K562 (cell line): ENCODE measurements around the gene ACBD3. TPM values are rescaled to one million over a fixed set of nuclear protein-coding genes. Genes with fewer than 3 reads are reported as not detected.
A peak's percentile ranks its signal among the peaks of the same experiment; 100 is the strongest.

ENCODE experiments used
- CAMTA2 ChIP-seq: fragments of 250-450 bp; sonication (Bioruptor Pico); conservative IDR thresholded peaks from 2 replicates; pipeline ENCODE4 v1.5.1; 2022
- ESRRA ChIP-seq: fragments of 450-650 bp; IDR thresholded peaks from 2 replicates; pipeline ENCODE4 v1.6.1; 2014; ENCODE audit warnings: low read depth, mild to moderate bottlenecking, moderate library complexity, borderline replicate concordance
- ESRRB ChIP-seq: fragments of 250-450 bp; sonication (Bioruptor Pico); IDR thresholded peaks from 2 replicates; pipeline ENCODE4 v1.5.0; 2020; ENCODE audit warnings: mild to moderate bottlenecking, moderate library complexity, borderline replicate concordance
- HMG20B ChIP-seq: fragments of 250-450 bp; sonication (Bioruptor Pico); IDR thresholded peaks from 2 replicates; pipeline ENCODE4 v1.5.0; 2021; ENCODE audit warnings: mild to moderate bottlenecking
- KLF1 ChIP-seq: fragments of 450-650 bp; IDR thresholded peaks from 2 replicates; pipeline ENCODE4 v1.6.1; 2016; ENCODE audit warnings: missing genetic modification characterization, missing compliant biosample characterization
- PCBP1 ChIP-seq: fragments of 200-400 bp; formaldehyde crosslinking; IDR thresholded peaks from 2 replicates; pipeline ENCODE4 v1.6.1; 2018; ENCODE audit warnings: mild to moderate bottlenecking, low read depth, low read length; ENCODE audit not compliant: poor library complexity, severe bottlenecking
- SMAD4 ChIP-seq: fragments of 250-450 bp; sonication (Bioruptor Pico); conservative IDR thresholded peaks from 2 replicates; pipeline ENCODE4 v1.8.0; 2021; ENCODE audit warnings: inconsistent platforms, mild to moderate bottlenecking, moderate library complexity
- TBP ChIP-seq: optimal IDR thresholded peaks from 2 replicates; pipeline ENCODE3; 2011; ENCODE audit warnings: low read depth, low read length, improper control_type of control experiment
- polyA plus RNA-seq, 8 experiments: library from polyadenylated mRNA; depleted of rRNA in 4 of 8; stranded (reverse) in 5 of 8; unstranded in 3 of 8; fragments of >200 nt; fragmentation: Nextera tagmentation in 2 of 8; fragmentation: Illumina TruSeq in 1 of 8; extraction: Ambion mirVana in 2 of 8; extraction: Trizol in 1 of 8; gene quantifications; 2 replicates each; pipeline versions ENCODE4 v1.2.1 to v1.2.3, GENCODE V29; 2011 to 2014; ENCODE audit warnings: inconsistent platforms in 1 of 8, missing spikeins in 1 of 8
- total RNA-seq, 7 experiments: library from RNA; depleted of rRNA in 6 of 7; stranded (reverse); fragments of >200 nt in 6 of 7; fragmentation: Illumina TruSeq in 2 of 7; extraction: Trizol in 2 of 7; gene quantifications; 2 replicates each; pipeline versions ENCODE4 v1.2.1 to v1.2.3, GENCODE V29; 2011 to 2021; ENCODE audit warnings: low replicate concordance in 1 of 7
- TF ChIP-seq, protein P1 (sequence below), 2 experiments: fragments of 450-650 bp; formaldehyde crosslinking in 1 of 2; IDR thresholded peaks; 2 replicates each; pipeline versions ENCODE4 v1.4.0 to v1.6.1; 2014 to 2020; ENCODE audit warnings: mild to moderate bottlenecking in 2 of 2, borderline replicate concordance in 1 of 2, low read depth in 1 of 2
- TF ChIP-seq, protein P2 (sequence below): fragments of 450-650 bp; IDR thresholded peaks from 2 replicates; pipeline ENCODE4 v1.6.1; 2016; ENCODE audit warnings: low read depth

Gene ACBD3
- total and polyA plus RNA-seq, 9 of the 15 experiments (the other 6 are each of a cell fraction or from before 2014, with no cell fraction given), result 11.1 to 36.7 (median 26.9) TPM

DNA sequence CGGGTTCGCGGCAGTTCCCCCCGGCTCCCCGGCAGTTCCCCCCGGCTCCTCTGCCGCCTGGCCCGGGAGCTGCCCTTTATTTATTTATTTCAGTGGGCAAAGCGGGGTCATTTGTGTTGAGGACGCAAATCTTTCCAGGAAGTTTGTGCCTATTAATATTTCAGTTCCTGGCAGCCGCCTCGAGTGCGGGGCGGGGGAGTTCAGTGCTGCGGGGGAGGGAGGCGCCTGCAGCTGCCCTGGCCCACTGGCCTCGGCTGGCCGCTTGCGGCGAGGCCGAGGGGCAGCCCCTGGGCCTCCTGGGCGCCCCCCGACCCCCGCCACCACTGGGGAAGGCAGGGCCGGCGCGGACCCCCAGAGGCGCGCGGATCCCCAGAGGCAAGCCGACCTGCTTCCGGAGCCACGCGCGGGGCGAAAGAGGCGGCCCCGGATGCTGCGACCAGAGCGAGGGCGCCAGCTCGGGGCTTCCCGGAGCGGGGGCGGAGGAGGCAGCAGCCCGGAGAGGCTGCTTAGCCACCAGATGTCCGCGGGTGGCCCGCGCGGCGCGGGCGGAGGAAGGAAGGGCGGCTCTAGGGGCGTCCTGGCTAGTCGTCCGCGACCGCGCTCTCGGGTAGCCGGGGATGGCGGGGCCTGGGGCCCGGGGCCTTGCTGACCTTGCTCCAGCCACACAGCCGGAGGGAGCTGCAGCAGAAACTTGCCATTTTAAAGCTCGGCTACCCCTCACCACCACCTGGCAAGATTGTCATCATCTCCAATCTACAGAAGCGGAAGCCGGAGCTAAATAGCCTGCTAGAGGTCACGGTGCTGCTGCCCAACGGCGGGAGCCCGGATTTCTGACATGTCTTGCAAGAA lies 76.1 kb downstream of the ACBD3 start (continued):
- TF ChIP-seq, protein P1, sequence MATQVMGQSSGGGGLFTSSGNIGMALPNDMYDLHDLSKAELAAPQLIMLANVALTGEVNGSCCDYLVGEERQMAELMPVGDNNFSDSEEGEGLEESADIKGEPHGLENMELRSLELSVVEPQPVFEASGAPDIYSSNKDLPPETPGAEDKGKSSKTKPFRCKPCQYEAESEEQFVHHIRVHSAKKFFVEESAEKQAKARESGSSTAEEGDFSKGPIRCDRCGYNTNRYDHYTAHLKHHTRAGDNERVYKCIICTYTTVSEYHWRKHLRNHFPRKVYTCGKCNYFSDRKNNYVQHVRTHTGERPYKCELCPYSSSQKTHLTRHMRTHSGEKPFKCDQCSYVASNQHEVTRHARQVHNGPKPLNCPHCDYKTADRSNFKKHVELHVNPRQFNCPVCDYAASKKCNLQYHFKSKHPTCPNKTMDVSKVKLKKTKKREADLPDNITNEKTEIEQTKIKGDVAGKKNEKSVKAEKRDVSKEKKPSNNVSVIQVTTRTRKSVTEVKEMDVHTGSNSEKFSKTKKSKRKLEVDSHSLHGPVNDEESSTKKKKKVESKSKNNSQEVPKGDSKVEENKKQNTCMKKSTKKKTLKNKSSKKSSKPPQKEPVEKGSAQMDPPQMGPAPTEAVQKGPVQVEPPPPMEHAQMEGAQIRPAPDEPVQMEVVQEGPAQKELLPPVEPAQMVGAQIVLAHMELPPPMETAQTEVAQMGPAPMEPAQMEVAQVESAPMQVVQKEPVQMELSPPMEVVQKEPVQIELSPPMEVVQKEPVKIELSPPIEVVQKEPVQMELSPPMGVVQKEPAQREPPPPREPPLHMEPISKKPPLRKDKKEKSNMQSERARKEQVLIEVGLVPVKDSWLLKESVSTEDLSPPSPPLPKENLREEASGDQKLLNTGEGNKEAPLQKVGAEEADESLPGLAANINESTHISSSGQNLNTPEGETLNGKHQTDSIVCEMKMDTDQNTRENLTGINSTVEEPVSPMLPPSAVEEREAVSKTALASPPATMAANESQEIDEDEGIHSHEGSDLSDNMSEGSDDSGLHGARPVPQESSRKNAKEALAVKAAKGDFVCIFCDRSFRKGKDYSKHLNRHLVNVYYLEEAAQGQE (IDR thresholded peaks at IDR 0.05; ENCODE audit: borderline replicate concordance), result peak; percentile 15; the same call in 1 of the 2 replicates
- TF ChIP-seq, protein P1 (CRISPR knock-in tag; IDR thresholded peaks at IDR 0.05; ENCODE audit: low read depth), result no peak
- TF ChIP-seq KLF1 (tag), result 0 out of 2 replicates have a peak, but pooled peaks have one; percentile 59
- TF ChIP-seq TBP, result no peak
- TF ChIP-seq CAMTA2 (CRISPR knock-in tag), result 0 out of 2 replicates have a peak, but pooled peaks have one; percentile 55
- peak; percentile 81 for TF ChIP-seq PCBP1
- TF ChIP-seq, protein P2, sequence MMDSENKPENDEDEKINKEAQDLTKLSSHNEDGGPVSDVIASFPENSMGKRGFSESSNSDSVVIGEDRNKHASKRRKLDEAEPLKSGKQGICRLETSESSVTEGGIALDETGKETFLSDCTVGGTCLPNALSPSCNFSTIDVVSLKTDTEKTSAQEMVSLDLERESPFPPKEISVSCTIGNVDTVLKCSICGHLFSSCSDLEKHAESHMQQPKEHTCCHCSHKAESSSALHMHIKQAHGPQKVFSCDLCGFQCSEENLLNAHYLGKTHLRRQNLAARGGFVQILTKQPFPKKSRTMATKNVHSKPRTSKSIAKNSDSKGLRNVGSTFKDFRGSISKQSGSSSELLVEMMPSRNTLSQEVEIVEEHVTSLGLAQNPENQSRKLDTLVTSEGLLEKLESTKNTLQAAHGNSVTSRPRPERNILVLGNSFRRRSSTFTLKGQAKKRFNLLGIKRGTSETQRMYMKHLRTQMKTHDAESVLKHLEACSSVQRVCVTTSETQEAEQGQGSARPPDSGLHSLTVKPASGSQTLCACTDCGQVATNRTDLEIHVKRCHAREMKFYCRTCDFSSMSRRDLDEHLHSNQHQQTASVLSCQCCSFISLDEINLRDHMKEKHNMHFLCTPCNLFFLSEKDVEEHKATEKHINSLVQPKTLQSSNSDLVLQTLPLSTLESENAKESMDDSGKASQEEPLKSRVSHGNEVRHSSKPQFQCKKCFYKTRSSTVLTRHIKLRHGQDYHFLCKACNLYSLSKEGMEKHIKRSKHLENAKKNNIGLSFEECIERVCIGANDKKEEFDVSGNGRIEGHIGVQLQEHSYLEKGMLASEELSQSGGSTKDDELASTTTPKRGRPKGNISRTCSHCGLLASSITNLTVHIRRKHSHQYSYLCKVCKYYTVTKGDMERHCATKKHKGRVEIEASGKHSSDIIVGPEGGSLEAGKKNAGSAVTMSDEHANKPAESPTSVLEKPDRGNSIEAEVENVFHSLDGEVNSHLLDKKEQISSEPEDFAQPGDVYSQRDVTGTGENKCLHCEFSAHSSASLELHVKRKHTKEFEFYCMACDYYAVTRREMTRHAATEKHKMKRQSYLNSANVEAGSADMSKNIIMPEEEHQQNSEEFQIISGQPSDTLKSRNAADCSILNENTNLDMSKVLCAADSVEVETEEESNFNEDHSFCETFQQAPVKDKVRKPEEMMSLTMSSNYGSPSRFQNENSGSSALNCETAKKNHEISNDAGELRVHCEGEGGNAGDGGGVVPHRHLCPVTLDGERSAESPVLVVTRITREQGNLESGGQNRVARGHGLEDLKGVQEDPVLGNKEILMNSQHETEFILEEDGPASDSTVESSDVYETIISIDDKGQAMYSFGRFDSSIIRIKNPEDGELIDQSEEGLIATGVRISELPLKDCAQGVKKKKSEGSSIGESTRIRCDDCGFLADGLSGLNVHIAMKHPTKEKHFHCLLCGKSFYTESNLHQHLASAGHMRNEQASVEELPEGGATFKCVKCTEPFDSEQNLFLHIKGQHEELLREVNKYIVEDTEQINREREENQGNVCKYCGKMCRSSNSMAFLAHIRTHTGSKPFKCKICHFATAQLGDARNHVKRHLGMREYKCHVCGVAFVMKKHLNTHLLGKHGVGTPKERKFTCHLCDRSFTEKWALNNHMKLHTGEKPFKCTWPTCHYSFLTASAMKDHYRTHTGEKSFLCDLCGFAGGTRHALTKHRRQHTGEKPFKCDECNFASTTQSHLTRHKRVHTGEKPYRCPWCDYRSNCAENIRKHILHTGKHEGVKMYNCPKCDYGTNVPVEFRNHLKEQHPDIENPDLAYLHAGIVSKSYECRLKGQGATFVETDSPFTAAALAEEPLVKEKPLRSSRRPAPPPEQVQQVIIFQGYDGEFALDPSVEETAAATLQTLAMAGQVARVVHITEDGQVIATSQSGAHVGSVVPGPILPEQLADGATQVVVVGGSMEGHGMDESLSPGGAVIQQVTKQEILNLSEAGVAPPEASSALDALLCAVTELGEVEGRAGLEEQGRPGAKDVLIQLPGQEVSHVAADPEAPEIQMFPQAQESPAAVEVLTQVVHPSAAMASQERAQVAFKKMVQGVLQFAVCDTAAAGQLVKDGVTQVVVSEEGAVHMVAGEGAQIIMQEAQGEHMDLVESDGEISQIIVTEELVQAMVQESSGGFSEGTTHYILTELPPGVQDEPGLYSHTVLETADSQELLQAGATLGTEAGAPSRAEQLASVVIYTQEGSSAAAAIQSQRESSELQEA, result no peak
- peak; percentile 54; the same call in 1 of the 2 replicates for TF ChIP-seq SMAD4
- TF ChIP-seq HMG20B (CRISPR knock-in tag), result no peak
- TF ChIP-seq ESRRB (CRISPR knock-in tag), result no peak
- 0 out of 2 replicates have a peak, but pooled peaks have one; percentile 7 for TF ChIP-seq ESRRA
